Measurements from ENCODE around the gene ARVCF. TPM values are rescaled to one million over a fixed set of nuclear protein-coding genes. Genes with fewer than 3 reads are reported as not detected.

ARVCF gene
- total RNA-seq, 1 experiment from 2014 or later: 8.2 TPM

Small RNA genes lying within 50 kb of the gene (microRNA-seq; reads per million reads assigned to microRNA genes)
- gene MIR185 (ENCODE audit: unreplicated experiment) (990 reads per million, percentile 81 among the genes with 10 or more reads in this experiment), gene MIR4761 (ENCODE audit: unreplicated experiment) (not detected)

Other genes with a start within 250 kb of the ARVCF start
- gene GNB1L, start 161.9 kb downstream of the ARVCF start, total RNA-seq (2021; ENCODE audit: unreplicated experiment): 12.2 TPM
- gene RTL10, start 161.9 kb downstream of the ARVCF start, total RNA-seq (2021; ENCODE audit: unreplicated experiment): 26.7 TPM
- 108 TPM for gene COMT, start 75.1 kb downstream of the ARVCF start, total RNA-seq (2021; ENCODE audit: unreplicated experiment)
- gene TXNRD2, start 75.0 kb downstream of the ARVCF start, total RNA-seq (2021; ENCODE audit: unreplicated experiment): 29.5 TPM
- gene TANGO2, start 4.3 kb upstream of the ARVCF start, total RNA-seq (2021; ENCODE audit: unreplicated experiment): 32.2 TPM
- 35.0 TPM for gene DGCR8, start 63.4 kb upstream of the ARVCF start, total RNA-seq (2021; ENCODE audit: unreplicated experiment)
- gene RANBP1, start 99.3 kb upstream of the ARVCF start, total RNA-seq (2021; ENCODE audit: unreplicated experiment): 232 TPM
- gene TRMT2A, start 100.4 kb upstream of the ARVCF start, total RNA-seq (2021; ENCODE audit: unreplicated experiment): 66.7 TPM
- 79.0 TPM for gene ZDHHC8, start 115.0 kb upstream of the ARVCF start, total RNA-seq (2021; ENCODE audit: unreplicated experiment)
- not detected for gene CCDC188, start 134.2 kb upstream of the ARVCF start, total RNA-seq (2021; ENCODE audit: unreplicated experiment)

Data from Panc1 (cell line).